Activated naive CD8-positive, alpha-beta T cell treated with anti-CD3 and anti-CD28 coated beads for 36 hours (primary cell): ENCODE measurements around the gene MED15. TPM values are rescaled to one million over a fixed set of nuclear protein-coding genes. Genes with fewer than 3 reads are reported as not detected.
A peak's percentile ranks its signal among the peaks of the same experiment; 100 is the strongest.

ENCODE experiments used
- DNase-seq: peaks from one replicate; pipeline ENCODE4 v3.0.0; 2021
- H3K27ac Mint-ChIP-seq: one replicate; pipeline ENCODE4 v1.8.0; 2022; ENCODE audit warnings: mild to moderate bottlenecking, moderate library complexity, mixed read lengths
- H3K27me3 Mint-ChIP-seq: one replicate; pipeline ENCODE4 v1.8.0; 2022; ENCODE audit warnings: mild to moderate bottlenecking, mixed read lengths
- H3K36me3 Mint-ChIP-seq: one replicate; pipeline ENCODE4 v1.8.0; 2021; ENCODE audit warnings: mild to moderate bottlenecking, mixed read lengths
- H3K4me1 Mint-ChIP-seq: one replicate; pipeline ENCODE4 v1.8.0; 2021; ENCODE audit warnings: mixed read lengths
- H3K4me3 Mint-ChIP-seq: one replicate; pipeline ENCODE4 v1.8.0; 2022; ENCODE audit warnings: mild to moderate bottlenecking, moderate library complexity, mixed read lengths
- H3K9me3 Mint-ChIP-seq: one replicate; pipeline ENCODE4 v1.8.0; 2022; ENCODE audit warnings: mixed read lengths
- total RNA-seq, 2 experiments: library from RNA; stranded (reverse); gene quantifications; one replicate each; pipeline ENCODE4 v1.2.3, GENCODE V29; 2021

MED15 gene
- total RNA-seq, 2 experiments from 2014 or later, result 91.1 to 91.8 TPM

DNA sequence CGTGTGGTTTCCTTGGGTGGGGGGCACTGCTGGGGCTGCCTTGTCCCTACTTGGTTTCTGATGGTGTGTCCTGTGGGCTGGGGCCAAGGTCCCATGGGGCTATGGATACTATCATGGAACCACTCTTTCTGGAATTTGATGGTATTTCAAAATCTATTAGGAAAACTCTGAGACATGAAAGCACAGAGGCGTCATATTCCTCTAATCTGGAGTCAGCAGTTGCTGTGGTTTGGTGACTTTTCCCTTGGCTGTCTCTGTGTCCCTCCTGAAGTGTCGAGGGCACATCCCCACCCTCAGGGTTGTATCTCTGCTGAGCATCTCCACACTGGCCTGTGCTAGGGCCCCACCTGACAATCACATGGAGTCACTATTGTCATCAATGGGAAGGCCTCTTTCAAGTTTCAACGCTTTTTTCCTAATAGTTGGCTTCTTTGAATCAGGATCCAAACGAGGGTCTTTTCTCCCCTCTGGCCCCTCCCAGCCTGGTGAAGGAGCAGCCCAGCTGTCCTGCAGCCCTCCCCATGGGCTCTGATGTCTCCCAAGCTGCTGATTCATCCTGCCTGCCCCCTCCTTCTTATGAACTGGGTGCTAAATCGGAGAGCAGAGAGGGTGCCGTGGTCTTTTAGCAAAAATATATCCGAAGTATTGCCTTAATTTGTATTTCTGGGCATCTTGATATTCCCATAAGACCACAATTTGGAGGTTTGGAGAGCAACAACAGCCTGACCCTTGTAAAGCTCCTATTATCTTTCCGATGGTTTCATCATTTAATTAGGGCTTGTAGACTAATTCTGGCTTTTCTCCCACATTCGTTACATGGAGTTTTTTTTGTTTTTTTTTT is 38.5 kb downstream of the MED15 start:
- peak overlapping the region; percentile 34 for H3K27ac Mint-ChIP-seq
- peaks cover 44% of the 10 kb centered on the region for H3K36me3 Mint-ChIP-seq
- peaks cover 63% of the 10 kb centered on the region for H3K4me1 Mint-ChIP-seq
- no peak overlapping the region for H3K4me3 Mint-ChIP-seq
- no peak for DNase-seq
- H3K9me3 Mint-ChIP-seq, result no peaks in the 10 kb centered on the region
- H3K27me3 Mint-ChIP-seq, result no peaks in the 10 kb centered on the region

DNA sequence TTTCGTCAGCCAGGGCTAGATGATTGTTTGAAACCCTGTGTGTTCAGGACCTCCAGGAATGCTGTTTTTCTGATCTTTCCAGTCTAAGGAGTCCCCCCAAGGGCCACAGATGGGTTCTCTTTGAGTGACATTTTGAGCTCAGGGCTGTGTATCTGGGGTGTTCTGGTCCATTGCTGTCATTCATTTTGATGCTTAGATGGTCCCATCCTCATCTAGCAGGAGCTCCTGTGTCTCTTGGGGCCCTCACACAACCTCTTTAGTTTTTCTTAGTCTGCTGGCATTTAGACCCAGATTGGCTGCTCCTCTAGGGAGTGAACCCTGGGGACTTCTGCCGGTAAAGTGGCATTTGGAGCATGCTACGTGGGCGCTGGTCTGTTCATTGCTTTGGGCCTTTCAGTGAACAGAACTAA is 39.1 kb downstream of the MED15 start:
- Mint-ChIP-seq H3K36me3 (peaks cover 48% of the 10 kb centered on the region), H3K4me1 (peaks cover 70% of the 10 kb centered on the region), H3K27me3 (no peaks in the 10 kb centered on the region), H3K27ac (peak overlapping the region; percentile 54), H3K4me3 (no peak overlapping the region), H3K9me3 (no peaks in the 10 kb centered on the region)
- no peak for DNase-seq

DNA sequence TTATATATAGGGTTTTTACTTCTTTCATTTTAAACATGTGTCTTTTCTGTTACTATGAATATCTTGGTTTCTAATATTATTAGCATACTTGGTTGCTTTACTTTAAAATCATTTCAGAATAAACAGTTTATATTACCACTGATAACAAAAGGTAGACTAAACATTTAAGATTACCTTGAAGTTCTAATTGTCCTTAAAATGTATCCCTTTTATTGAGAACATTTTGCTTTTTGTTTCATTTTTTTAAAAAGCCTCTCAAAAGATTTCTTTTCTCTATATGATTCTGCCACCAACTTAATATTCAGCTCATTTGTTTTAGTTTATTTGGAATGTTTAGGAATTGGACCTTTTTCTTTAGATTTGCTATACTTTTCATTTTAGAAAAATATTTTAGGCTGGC is 39.6 kb downstream of the MED15 start:
- Mint-ChIP-seq H3K4me1 (peaks cover 74% of the 10 kb centered on the region), H3K27ac (no peak overlapping the region), H3K27me3 (no peaks in the 10 kb centered on the region), H3K36me3 (peaks cover 48% of the 10 kb centered on the region), H3K4me3 (no peak overlapping the region), H3K9me3 (no peaks in the 10 kb centered on the region)
- DNase-seq, result no peak

DNA sequence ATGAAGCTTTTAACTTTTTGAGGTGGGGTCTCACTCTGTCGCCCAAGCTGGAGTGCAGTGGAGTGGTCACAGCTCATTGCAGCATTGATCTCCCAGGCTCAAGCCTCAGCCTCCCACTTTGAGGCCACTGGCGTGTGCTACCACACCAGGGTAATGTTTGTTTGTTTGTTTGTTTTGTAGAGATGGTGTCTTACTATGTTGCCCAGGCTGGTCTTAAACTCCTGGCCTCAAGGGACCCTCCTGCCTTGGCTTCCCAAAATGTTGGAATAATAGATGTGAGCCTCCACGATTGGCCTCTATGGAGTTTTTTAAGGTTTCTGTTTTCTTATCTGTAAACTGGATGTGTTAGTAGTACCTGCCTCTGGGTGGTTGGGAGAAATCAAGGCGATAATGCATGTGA is 41.4 kb downstream of the MED15 start:
- Mint-ChIP-seq H3K27me3 (no peaks in the 10 kb centered on the region), H3K27ac (peak overlapping the region; percentile 99), H3K36me3 (peaks cover 48% of the 10 kb centered on the region), H3K9me3 (no peaks in the 10 kb centered on the region), H3K4me3 (peak overlapping the region; percentile 81), H3K4me1 (peaks cover 80% of the 10 kb centered on the region)
- no peak for DNase-seq

DNA sequence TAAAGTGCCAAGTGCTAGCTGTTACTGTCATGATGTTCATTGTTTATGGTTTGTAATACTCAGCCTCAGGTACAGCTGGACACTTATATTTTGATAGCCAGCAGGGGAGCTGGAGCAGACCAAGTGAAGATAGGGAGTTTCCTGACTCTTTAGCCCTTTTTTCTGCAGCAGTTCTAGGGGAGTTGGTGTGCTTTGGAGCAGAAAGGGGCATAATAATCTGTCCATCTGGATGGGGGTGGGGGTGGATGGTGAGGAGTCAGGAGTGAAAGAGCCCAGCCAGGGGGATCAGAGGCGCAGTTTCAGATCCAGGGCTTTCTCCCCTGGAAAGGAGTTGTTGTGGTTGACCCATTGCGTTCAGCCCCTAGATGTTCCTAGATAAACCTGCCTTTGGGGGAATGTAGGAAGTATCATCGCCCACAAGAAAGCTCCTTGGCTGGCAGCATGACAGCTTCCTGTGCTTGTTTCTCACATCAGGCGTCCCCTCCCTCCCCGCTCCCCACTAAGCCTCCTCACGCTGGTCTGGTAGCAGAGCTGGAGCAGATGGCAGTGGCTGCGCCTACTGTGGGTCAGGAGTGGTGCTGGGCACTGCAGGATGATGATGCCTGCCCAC is 41.9 kb downstream of the MED15 start:
- peak overlapping the region; percentile 81 for H3K4me3 Mint-ChIP-seq
- peaks cover 77% of the 10 kb centered on the region for H3K4me1 Mint-ChIP-seq
- H3K27ac Mint-ChIP-seq, result peak overlapping the region; percentile 99
- no peaks in the 10 kb centered on the region for H3K27me3 Mint-ChIP-seq
- DNase-seq, result no peak
- no peaks in the 10 kb centered on the region for H3K9me3 Mint-ChIP-seq
- H3K36me3 Mint-ChIP-seq, result peaks cover 45% of the 10 kb centered on the region

DNA sequence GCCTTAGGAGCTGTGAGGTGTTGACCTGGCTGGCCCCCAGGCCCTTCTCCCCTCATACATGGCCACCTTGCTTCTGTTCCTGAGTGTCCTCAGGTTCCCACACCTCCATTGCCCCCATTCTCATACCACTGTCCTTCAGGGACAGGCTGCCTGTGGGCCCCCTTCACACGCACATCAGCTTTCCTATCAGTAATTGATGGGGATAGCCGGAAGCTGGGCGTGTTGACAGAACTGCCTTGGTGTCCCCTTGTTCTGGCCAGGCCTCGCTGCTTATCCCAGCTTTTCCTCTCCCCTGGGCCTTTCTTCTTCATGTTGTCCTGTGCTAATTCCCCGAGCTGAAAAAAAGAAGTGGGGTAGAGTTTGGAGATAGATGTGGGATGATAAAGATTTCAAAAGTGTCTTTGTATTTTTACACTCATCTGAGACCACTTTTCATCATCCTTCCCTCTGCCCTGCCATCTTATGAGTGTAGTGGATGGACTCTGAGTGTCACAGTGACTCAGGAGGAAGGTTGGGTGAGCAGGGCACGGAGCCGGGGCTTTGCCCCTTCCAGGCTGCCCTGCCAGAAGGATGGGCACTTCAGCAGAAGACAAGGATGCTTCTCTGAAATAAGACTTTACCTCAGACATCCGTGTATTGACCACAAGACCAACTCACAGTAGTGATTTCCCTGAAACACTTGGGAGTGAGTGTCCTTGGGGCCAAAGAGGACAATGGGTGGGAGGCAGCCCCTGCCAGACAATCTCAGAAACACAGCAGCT is 42.8 kb downstream of the MED15 start:
- Mint-ChIP-seq H3K4me3 (peak overlapping the region; percentile 81), H3K36me3 (peaks cover 44% of the 10 kb centered on the region), H3K9me3 (no peaks in the 10 kb centered on the region), H3K4me1 (peaks cover 79% of the 10 kb centered on the region), H3K27me3 (no peaks in the 10 kb centered on the region), H3K27ac (peak overlapping the region; percentile 99)
- DNase-seq, result no peak

DNA sequence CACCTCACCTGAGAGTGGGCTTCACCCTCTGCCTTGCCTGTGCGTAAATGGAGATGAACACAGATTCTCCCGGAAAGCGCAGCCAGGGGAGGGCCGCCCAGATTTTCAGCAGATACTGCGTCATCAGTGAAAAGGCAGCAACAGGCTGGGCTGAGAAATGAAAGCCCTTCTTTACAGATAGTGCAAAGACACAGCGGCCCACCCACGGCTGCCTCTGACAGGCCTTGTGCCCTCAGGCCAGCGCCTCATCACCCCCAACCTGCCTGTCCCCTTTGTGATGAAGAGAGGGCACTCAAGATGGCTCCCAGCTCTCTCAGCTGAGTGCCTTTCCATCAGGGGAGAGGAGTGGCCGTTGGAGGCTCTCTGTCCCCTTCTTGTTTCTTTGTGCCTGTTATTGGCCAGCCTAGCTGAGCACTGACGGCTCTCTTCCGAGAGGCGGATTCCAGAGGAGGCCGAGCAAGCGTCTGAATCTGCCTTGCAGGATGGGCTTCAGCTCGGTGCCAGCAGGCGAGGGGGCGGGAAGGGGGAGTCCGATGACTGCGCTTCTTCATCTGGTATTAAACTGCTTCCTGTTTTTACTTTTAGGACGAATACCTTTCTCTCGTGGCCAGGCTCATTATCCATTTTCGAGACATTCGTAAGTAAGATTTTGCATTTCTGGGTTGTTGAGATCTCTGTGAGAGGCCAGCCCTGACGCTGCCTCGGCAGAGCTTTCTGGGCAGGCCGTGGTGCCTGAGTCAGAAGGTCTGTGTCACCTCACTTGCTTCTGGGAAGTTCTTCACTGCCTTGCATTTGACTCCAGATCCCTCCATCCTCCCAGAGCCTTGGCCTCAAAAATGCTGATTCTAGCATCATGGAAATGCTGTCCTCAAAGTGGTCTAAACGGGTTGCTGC is 43.7 kb downstream of the MED15 start:
- H3K9me3 Mint-ChIP-seq, result no peaks in the 10 kb centered on the region
- DNase-seq, result peak; percentile 72
- peaks cover 79% of the 10 kb centered on the region for H3K4me1 Mint-ChIP-seq
- H3K27ac Mint-ChIP-seq, result peak overlapping the region; percentile 99
- H3K27me3 Mint-ChIP-seq, result no peaks in the 10 kb centered on the region
- H3K4me3 Mint-ChIP-seq, result peak overlapping the region; percentile 81
- peaks cover 44% of the 10 kb centered on the region for H3K36me3 Mint-ChIP-seq

DNA sequence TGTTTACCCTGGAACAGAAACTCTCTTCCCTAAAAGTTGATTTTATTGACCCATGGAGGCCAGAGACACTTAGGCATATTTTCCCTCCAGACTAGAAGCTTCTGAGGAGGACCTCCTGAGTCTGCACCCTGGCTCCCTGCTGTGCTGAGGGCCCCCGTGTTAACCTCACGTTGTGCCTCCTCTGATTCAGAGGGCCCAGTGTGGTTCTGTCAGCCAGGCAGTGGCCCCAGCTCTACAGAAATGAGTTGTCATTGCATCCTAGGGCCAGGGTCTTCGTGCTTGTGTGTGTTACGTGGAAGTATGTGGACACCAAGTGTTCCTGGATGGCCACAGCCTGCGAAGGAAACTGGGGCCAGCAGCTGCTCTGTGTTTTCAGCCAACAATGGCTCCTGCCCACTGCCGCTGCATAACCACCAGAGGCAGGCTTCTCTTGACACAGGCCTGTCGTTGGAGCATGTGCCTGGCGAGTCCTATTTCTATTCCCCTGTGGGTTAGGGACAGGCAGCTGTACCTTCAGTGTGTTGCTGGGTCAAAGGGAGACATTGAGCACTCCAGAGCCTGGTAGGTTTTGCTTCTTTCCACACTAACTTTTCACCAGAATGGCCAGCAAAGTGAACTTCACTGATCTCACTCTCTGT is 44.5 kb downstream of the MED15 start:
- no peaks in the 10 kb centered on the region for H3K9me3 Mint-ChIP-seq
- peaks cover 81% of the 10 kb centered on the region for H3K4me1 Mint-ChIP-seq
- peaks cover 52% of the 10 kb centered on the region for H3K36me3 Mint-ChIP-seq
- no peaks in the 10 kb centered on the region for H3K27me3 Mint-ChIP-seq
- H3K4me3 Mint-ChIP-seq, result peak overlapping the region; percentile 81
- DNase-seq, result peak; percentile 70
- H3K27ac Mint-ChIP-seq, result peak overlapping the region; percentile 99

DNA sequence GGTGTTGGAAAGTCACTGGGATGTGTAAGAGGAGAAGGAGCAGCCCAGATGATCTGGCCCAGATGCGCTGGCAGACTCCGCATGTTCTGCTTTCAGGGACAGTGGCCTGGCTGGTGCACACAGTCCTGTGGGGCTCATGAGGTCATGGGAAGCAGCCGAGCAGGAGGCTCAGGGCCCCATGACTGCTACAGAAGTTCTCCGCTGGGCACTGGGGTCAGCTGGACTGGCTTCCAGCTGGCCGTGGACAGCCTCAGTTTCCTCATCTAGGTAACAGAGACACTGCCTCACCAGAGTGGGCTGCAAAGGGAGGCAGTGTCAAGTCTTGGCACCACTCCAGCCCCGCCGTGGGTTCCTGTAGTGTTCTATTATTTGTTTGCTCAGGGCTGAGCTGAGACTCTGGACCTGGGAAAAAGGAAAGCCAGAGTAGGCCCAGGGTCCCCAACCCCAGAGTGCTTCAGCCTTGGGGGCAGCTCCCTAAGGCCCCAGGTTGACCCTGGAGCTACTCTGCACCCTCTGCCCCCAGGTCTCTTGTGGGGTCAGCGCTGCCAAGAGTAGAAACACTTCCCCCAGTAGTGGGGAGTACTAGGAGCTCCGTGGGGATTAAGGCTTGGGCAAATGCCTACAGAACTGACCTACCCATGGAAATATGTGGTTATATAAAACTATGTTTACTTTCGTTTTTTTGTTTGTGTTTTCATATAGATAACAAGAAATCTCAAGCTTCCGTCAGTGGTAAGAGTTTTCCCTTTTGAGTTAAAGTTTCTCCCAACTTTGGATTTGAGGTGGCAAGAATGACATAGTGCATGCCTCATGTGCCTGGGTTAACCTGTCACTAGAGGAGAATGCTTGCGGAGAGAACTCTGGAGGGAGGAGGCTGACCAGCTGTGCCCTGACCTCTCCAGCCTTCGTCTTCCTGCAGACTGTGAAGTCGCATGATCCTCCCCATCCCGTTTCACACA is 45.3 kb downstream of the MED15 start:
- Mint-ChIP-seq H3K4me3 (peak overlapping the region; percentile 81), H3K27ac (peak overlapping the region; percentile 99), H3K9me3 (no peaks in the 10 kb centered on the region), H3K4me1 (peaks cover 89% of the 10 kb centered on the region), H3K27me3 (no peaks in the 10 kb centered on the region), H3K36me3 (peaks cover 60% of the 10 kb centered on the region)
- DNase-seq, result no peak

DNA sequence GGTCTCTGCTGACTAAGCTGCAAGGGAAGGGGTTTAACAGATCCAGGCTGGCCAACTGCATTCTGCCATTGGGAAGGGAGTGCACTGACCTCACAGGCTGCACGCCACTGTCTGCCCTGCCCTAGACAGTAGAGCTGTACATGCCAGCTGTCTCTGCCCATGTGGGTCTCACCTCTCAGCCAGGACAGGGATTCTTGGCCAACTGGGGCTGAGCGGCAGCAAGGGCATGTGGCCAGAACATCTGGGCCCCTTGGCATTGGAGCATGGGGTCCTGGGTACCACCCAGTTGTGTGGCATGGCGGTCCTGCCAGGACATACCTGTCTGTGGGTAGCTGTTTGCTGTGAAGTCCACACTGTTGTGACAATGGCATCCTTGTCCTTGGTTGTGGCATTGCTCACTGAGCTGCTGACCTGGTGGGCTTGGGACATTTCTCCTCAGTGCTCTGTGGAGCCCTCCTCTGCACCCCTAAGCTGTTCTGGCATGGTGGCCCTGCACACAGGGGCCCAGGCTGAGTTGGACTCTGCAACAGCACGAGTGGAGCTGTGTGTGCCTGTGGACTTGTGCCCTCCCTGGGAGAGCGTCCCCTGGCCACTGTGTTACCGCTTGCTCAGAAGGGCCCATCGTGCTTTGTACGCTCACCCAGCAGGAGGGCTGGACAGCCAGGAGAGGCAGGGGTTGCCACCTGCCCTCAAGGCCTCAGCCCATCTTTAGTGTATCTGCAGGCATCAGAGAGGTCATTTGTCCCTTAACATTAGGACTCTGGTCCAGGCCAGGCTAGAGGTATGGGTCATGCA is 46.7 kb downstream of the MED15 start:
- H3K4me3 Mint-ChIP-seq, result no peak overlapping the region
- H3K36me3 Mint-ChIP-seq, result peaks cover 74% of the 10 kb centered on the region
- H3K27ac Mint-ChIP-seq, result peak overlapping the region; percentile 47
- DNase-seq, result no peak
- H3K4me1 Mint-ChIP-seq, result peaks cover 88% of the 10 kb centered on the region
- H3K9me3 Mint-ChIP-seq, result peaks cover 8% of the 10 kb centered on the region
- H3K27me3 Mint-ChIP-seq, result no peaks in the 10 kb centered on the region

DNA sequence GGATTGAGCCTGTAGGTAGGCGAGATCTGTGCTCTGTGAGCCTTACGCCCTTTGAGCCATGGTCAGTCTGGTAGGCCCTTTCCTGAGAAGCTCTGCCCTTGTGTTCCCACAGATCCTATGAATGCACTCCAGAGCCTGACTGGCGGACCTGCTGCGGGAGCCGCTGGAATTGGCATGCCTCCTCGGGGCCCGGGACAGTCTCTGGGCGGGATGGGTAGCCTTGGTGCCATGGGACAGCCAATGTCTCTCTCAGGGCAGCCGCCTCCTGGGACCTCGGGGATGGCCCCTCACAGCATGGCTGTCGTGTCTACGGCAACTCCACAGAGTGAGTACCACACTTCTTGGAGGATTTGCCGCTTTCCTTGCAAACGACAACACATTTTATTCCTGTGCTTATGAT is 47.4 kb downstream of the MED15 start:
- DNase-seq, result no peak
- H3K4me1 Mint-ChIP-seq, result peaks cover 84% of the 10 kb centered on the region
- no peaks in the 10 kb centered on the region for H3K27me3 Mint-ChIP-seq
- peaks cover 11% of the 10 kb centered on the region for H3K9me3 Mint-ChIP-seq
- peaks cover 80% of the 10 kb centered on the region for H3K36me3 Mint-ChIP-seq
- no peak overlapping the region for H3K27ac Mint-ChIP-seq
- H3K4me3 Mint-ChIP-seq, result no peak overlapping the region

DNA sequence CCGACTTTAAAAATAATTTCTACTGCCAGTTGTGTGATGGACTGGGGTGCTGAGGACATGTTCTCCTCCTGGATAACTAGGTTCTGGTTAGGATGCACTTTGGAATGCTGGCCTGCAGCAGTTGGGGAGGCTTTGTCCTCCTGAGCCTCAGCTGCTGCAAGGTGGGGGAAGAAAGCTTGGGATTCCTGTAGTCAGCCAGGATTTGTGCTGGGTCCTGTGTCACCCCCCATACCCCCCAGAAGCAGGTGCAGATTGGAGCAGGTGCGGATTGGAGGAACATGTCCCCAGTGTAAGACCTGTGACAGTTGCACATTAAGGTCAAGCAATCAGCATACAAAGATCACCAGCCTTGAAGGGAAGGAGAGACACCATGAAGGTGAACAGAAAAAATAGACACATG is 51.1 kb downstream of the MED15 start:
- Mint-ChIP-seq H3K36me3 (peaks cover 75% of the 10 kb centered on the region), H3K4me1 (peaks cover 57% of the 10 kb centered on the region), H3K9me3 (peaks cover 11% of the 10 kb centered on the region), H3K27me3 (no peaks in the 10 kb centered on the region), H3K27ac (peak overlapping the region; percentile 91), H3K4me3 (no peak overlapping the region)
- no peak for DNase-seq
